IMR-90 (cell line): ENCODE measurements around the gene KIF25. TPM values are rescaled to one million over a fixed set of nuclear protein-coding genes. Genes with fewer than 3 reads are reported as not detected.

Experiments used
- ATAC-seq: fragments of 200-7000 bp; cut with Tn5 transposase; 2 replicates; pipeline ENCODE4 v1.9.1; 2020; ENCODE audit warnings: low read depth, mild to moderate bottlenecking, moderate library complexity
- BruUV-seq: library from RNA; stranded (reverse); fragments of 400-500 nt; replicated peaks from 2 replicates; lab custom pipeline; 2021; lab: Mats Ljungman, UMichigan
- CTCF ChIA-PET: fragments of 300-600 bp; formaldehyde crosslinking; extraction: SDS; loops from one replicate; lab custom pipeline; 2021; ENCODE audit warnings: antibody characterized with exemption; lab: Yijun Ruan, JAX
- POLR2A ChIA-PET: fragments of 300-600 bp; sonication (Branson Sonifier 250); formaldehyde crosslinking; loops from one replicate; lab custom pipeline; 2022; ENCODE audit warnings: antibody characterized with exemption; ENCODE audit not compliant: unreplicated experiment; lab: Charles Lee
- DNase-seq: peaks from one replicate; pipeline ENCODE4 v3.0.0; 2013
- H2AFZ ChIP-seq: replicated peaks from 2 replicates; pipeline ENCODE3; 2013; ENCODE audit warnings: low read length, mild to moderate bottlenecking; ENCODE audit not compliant: poor library complexity
- H2AK5ac ChIP-seq: 2 replicates; pipeline ENCODE4 v1.6.1; 2013; ENCODE audit warnings: low read depth, low read length, inconsistent platforms
- H2AK9ac ChIP-seq: replicated peaks from 2 replicates; pipeline ENCODE3; 2013; ENCODE audit warnings: mild to moderate bottlenecking, low read depth, low read length, moderate library complexity; ENCODE audit not compliant: poor library complexity
- H2BK120ac ChIP-seq: 2 replicates; pipeline ENCODE4 v1.6.1; 2013; ENCODE audit warnings: low read depth, low read length, inconsistent platforms
- H2BK15ac ChIP-seq: 3 replicates; pipeline ENCODE4 v1.6.1; 2013; ENCODE audit warnings: low read depth, low read length, inconsistent platforms
- H2BK20ac ChIP-seq: 2 replicates; pipeline ENCODE4 v1.6.1; 2013; ENCODE audit warnings: low read depth, mild to moderate bottlenecking, inconsistent platforms, low read length, moderate library complexity
- H2BK5ac ChIP-seq: 2 replicates; pipeline ENCODE4 v1.6.1; 2013; ENCODE audit warnings: mild to moderate bottlenecking, low read depth, low read length, inconsistent platforms; ENCODE audit not compliant: poor library complexity, severe bottlenecking
- H3K14ac ChIP-seq: replicated peaks from 2 replicates; pipeline ENCODE4 v1.6.1; 2013; ENCODE audit warnings: low read depth, low read length, inconsistent platforms
- H3K18ac ChIP-seq: 2 replicates; pipeline ENCODE4 v1.6.1; 2013; ENCODE audit warnings: low read depth, low read length, control low read depth
- H3K23ac ChIP-seq: 2 replicates; pipeline ENCODE4 v1.6.1; 2013; ENCODE audit warnings: low read depth, low read length, inconsistent platforms
- H3K27ac ChIP-seq: 2 replicates; pipeline ENCODE4 v1.5.1; 2013; ENCODE audit warnings: mild to moderate bottlenecking, control low read depth, low read length; ENCODE audit not compliant: insufficient read depth
- H3K27me3 ChIP-seq: 2 replicates; pipeline ENCODE4 v1.6.1; 2013; ENCODE audit warnings: low read length; ENCODE audit not compliant: control insufficient read depth, insufficient read depth
- H3K36me3 ChIP-seq: 2 replicates; pipeline ENCODE4 v1.6.1; 2013; ENCODE audit warnings: low read length, mixed read lengths; ENCODE audit not compliant: control insufficient read depth, insufficient read depth
- H3K4ac ChIP-seq: 2 replicates; pipeline ENCODE4 v1.6.1; 2013; ENCODE audit warnings: low read depth, low read length, inconsistent platforms
- H3K4me1 ChIP-seq: 2 replicates; pipeline ENCODE4 v1.6.1; 2013; ENCODE audit warnings: low read length, mixed read lengths; ENCODE audit not compliant: control insufficient read depth, insufficient read depth
- H3K4me2 ChIP-seq: 2 replicates; pipeline ENCODE4 v1.6.1; 2013; ENCODE audit warnings: low read depth, mild to moderate bottlenecking, control low read depth, low read length, moderate library complexity
- H3K4me3 ChIP-seq: 2 replicates; pipeline ENCODE4 v1.5.1; 2013; ENCODE audit warnings: low read depth, mild to moderate bottlenecking, control low read depth, low read length, moderate library complexity; ENCODE audit not compliant: insufficient read depth
- H3K56ac ChIP-seq: 2 replicates; pipeline ENCODE4 v1.6.1; 2013; ENCODE audit warnings: low read length, inconsistent platforms; ENCODE audit not compliant: insufficient read depth; ENCODE audit errors: extremely low read depth
- H3K79me1 ChIP-seq, 2 experiments: 2 replicates each; pipeline ENCODE4 v1.6.1; 2013; ENCODE audit warnings: low read length in 2 of 2, inconsistent platforms in 1 of 2, low read depth in 1 of 2
- H3K9ac ChIP-seq: 2 replicates; pipeline ENCODE4 v1.6.1; 2013; ENCODE audit warnings: low read depth, low read length, control low read depth
- H3K9me1 ChIP-seq: 2 replicates; pipeline ENCODE4 v1.6.1; 2013; ENCODE audit warnings: low read length, inconsistent platforms; ENCODE audit not compliant: insufficient read depth
- H3K9me3 ChIP-seq: 2 replicates; pipeline ENCODE4 v1.6.1; 2013; ENCODE audit warnings: low read length; ENCODE audit not compliant: control insufficient read depth, insufficient read depth
- H4K20me1 ChIP-seq: 2 replicates; pipeline ENCODE4 v1.6.1; 2013; ENCODE audit warnings: low read length, inconsistent platforms; ENCODE audit not compliant: insufficient read depth
- H4K5ac ChIP-seq: 2 replicates; pipeline ENCODE4 v1.6.1; 2013; ENCODE audit warnings: mild to moderate bottlenecking, low read depth, low read length, control low read depth
- H4K8ac ChIP-seq, 2 experiments: 2 replicates each; pipeline ENCODE4 v1.6.1; 2013; ENCODE audit warnings: low read depth in 2 of 2, low read length in 2 of 2, control low read depth in 1 of 2, inconsistent platforms in 1 of 2
- H4K91ac ChIP-seq: 2 replicates; pipeline ENCODE4 v1.6.1; 2013; ENCODE audit warnings: low read depth, low read length, inconsistent platforms; ENCODE audit not compliant: insufficient read depth
- CEBPB ChIP-seq: IDR thresholded peaks from 2 replicates; pipeline ENCODE4 v1.6.1; 2012; ENCODE audit warnings: low read depth, low read length, improper control_type of control experiment
- CHD1 ChIP-seq: IDR thresholded peaks from 2 replicates; pipeline ENCODE4 v1.6.1; 2012; ENCODE audit warnings: low read depth, low read length, improper control_type of control experiment
- WGBS, 2 experiments: methylation state at CpG; one replicate each; pipeline versions ENCODE4 v1.1.5 to v1.1.7; 2013; ENCODE audit warnings: missing lambda C conversion rate in 2 of 2; ENCODE audit not compliant: insufficient read length in 1 of 2; ENCODE audit errors: extremely low coverage in 2 of 2; 5-methylcytosine and 5-hydroxymethylcytosine counted together
- dilution Hi-C: fragments of 300-500 bp; cut with HindIII; formaldehyde crosslinking; loops from one replicate; pipeline ENCODE4 v1.14.3; 2018; ENCODE audit warnings: low sequenced_read_pairs; ENCODE audit not compliant: unreplicated experiment
- in situ Hi-C: fragments of 300-500 bp; cut with MboI; formaldehyde crosslinking; loops from 3 replicates; pipeline ENCODE4 v1.14.3; 2019; ENCODE audit warnings: low sequenced_read_pairs, inconsistent platforms, mixed read lengths
- intact Hi-C: fragments of 100-400 bp; cut with micrococcal nuclease; formaldehyde crosslinking; loops from 2 replicates; pipeline ENCODE4 v1.10.0; 2022
- polyA plus RNA-seq, 3 experiments: library from polyadenylated mRNA; depleted of rRNA; stranded (reverse); fragments of >200 nt; gene quantifications; 2 replicates each; pipeline ENCODE4 v1.2.3, GENCODE V29; 2012; ENCODE audit warnings: low replicate concordance in 1 of 3
- total RNA-seq: library from RNA; depleted of rRNA; stranded (reverse); fragments of >200 nt; gene quantifications from 2 replicates; pipeline ENCODE4 v1.2.3, GENCODE V29; 2012

KIF25 gene
- total and polyA plus RNA-seq, 2 of the 4 experiments (the other 2 are of a cell fraction) = not detected

DNA sequence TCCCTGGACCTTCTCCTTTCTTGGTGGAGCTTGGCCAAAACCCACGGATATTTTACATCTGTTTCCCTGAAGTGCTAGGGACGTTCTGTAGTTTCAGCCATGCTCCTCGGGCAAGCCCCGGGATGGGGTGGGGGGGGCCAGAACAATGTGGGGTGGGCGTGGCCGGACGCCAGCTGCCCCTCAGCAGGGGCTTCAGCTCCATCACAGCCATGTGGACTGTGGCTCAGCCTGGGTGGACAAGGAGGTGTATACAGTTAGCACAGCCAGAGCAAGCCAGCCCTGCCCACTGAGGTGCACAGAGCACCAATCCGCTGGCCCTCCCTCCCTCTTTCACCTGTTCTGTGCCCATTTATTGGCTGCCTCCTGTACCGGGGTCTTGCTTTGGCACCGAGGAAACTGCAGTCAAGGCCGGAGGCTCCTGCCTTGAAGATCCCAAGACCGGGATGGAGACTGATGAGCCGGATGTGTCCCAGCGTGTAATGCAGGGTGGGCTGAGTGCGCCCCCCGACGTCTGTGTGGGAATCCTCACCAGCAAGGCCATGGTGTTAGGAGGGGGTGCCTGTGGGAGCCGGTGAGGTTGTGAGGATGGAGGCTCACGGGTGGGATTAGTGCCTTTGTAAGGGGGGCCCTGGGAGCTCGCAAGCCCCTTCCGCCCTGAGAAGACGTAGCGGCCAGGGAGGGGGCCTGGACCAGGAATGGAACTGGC is 53.6 kb downstream of the KIF25 start (continued):
- TF ChIP-seq CHD1 = no peak

DNA sequence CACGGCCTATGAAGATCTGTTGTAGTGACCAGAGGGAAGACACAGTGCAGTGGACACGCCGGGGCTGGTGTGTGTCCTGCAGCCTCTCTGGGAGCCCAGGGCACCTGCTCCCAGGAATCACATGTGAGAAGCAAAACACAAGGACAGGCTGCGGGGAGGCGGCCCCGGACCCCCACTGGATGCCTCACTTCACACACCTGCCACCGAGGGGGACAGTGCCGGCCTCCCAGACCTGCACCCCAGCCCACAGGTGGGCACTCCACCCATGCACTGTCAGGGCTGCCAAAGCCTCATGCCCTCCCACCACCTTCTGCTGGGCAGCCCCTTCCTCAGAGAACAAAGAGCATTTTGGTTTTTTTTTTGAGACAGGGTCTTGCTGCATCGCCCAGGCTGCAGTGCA is 54.2 kb downstream of the KIF25 start:
- Histone ChIP-seq H3K4ac (no peak overlapping the region), H3K9me3 (no peaks in the 10 kb centered on the region), H3K23ac (no peak overlapping the region), H3K27me3 (no peaks in the 10 kb centered on the region; the same call in 1 of the 2 replicates), H3K18ac (no peak overlapping the region), H2AK9ac (no peak overlapping the region), H3K27ac (no peak overlapping the region), H4K91ac (no peak overlapping the region), H2BK20ac (no peak overlapping the region), H4K20me1 (no peaks in the 10 kb centered on the region), H3K4me3 (no peak overlapping the region), H2AFZ (no peak overlapping the region), H3K9ac (no peak overlapping the region), H2AK5ac (no peak overlapping the region), H3K4me2 (no peak overlapping the region), H2BK15ac (no peak overlapping the region), H3K56ac (no peak overlapping the region), H3K79me1 (no peaks in the 10 kb centered on the region), H3K36me3 (no peaks in the 10 kb centered on the region), H3K9me1 (no peaks in the 10 kb centered on the region), H2BK5ac (no peak overlapping the region), H3K14ac (no peak overlapping the region), H4K8ac (no peak overlapping the region), H2BK120ac (no peak overlapping the region), H4K5ac (no peak overlapping the region), H3K4me1 (peaks cover 2% of the 10 kb centered on the region; the same call in 1 of the 2 replicates)
- no peak for ATAC-seq
- dilution Hi-C loops = no loop called here
- in situ Hi-C loops = no loop called here
- intact Hi-C loops = loop anchor here (5.0 kb wide), 1 partner anchor 144 kb away; no protein-coding TSS in a partner anchor
- no peak for DNase-seq
- POLR2A ChIA-PET = no interaction called here
- CTCF ChIA-PET = no interaction called here
- no TSS peak for BruUV-seq
- TF ChIP-seq CEBPB = no peak
- WGBS, 2 experiments = 96% methylated on average over 4 of the region's 9 CpGs; no CpG with 5 or more reads in 1 of the 2 experiments
